K562 (cell line): ENCODE measurements around the gene ADAMTS7. TPM values are rescaled to one million over a fixed set of nuclear protein-coding genes. Genes with fewer than 3 reads are reported as not detected.
"Not testable (repeated sequence)": the region's sequence is repeated elsewhere in the genome, so short reads cannot be mapped to it uniquely, and the experiment has no call there.

Source experiments
- ATAC-seq: fragments of 200-7000 bp; cut with Tn5 transposase; 3 replicates; pipeline ENCODE4 v1.9.1; 2020; ENCODE audit warnings: moderate library complexity
- BruUV-seq: library from RNA; stranded (reverse); fragments of 400-500 nt; replicated peaks from 2 replicates; lab custom pipeline; 2021; lab: Mats Ljungman, UMichigan
- CTCF ChIA-PET: fragments of 300-600 bp; formaldehyde crosslinking; extraction: SDS; loops from one replicate; lab custom pipeline; 2021; ENCODE audit warnings: low intra/inter-chr PET ratio; lab: Yijun Ruan, JAX
- POLR2A ChIA-PET: fragments of 300-600, 350-650 bp; sonication (Branson Sonifier 250); formaldehyde crosslinking; extraction: SDS; loops from one replicate; lab custom pipeline; 2021; ENCODE audit warnings: antibody characterized with exemption, inconsistent platforms; lab: Yijun Ruan, JAX
- DNase-seq, 4 experiments: peaks; one replicate each; pipeline versions ENCODE4 v3.0.0 to v3.0.0-alpha.2; 2011 to 2018; ENCODE audit warnings: low spot score in 3 of 4, mixed read lengths in 3 of 4; ENCODE audit errors: extremely low read depth in 1 of 4
- FAIRE-seq: peaks from 2 replicates; lab custom pipeline; 2011; peaks lifted over from hg19 to GRCh38; lab: Jason Lieb, UNC
- H2AFZ ChIP-seq: 2 replicates; pipeline ENCODE4 v1.6.0; 2011; ENCODE audit warnings: low read depth, low read length, control low read depth, inconsistent platforms
- H3K27ac ChIP-seq: fragments of 200-600 bp; 3 replicates; pipeline ENCODE4 v1.8.0; 2011; ENCODE audit warnings: low read depth, mild to moderate bottlenecking, control low read depth, inconsistent platforms, low read length, moderate library complexity, mixed read lengths; ENCODE audit errors: extremely low read depth
- H3K27me3 ChIP-seq, 2 experiments: fragments of 300-600 bp in 1 of 2; 2 replicates in 1 of 2; 3 replicates in 1 of 2; pipeline versions ENCODE4 v1.6.0 to v1.8.0; 2011; ENCODE audit warnings: inconsistent platforms in 2 of 2, low read length in 2 of 2, mild to moderate bottlenecking in 1 of 2, mixed read lengths in 1 of 2, moderate library complexity in 1 of 2; ENCODE audit not compliant: control insufficient read depth in 2 of 2, insufficient read depth in 2 of 2
- H3K36me3 ChIP-seq: fragments of 300-600 bp; 3 replicates; pipeline ENCODE4 v1.8.0; 2011; ENCODE audit warnings: mild to moderate bottlenecking, low read length, inconsistent platforms; ENCODE audit not compliant: control insufficient read depth, insufficient read depth
- H3K4me1 ChIP-seq, 2 experiments: fragments of 200-600 bp in 1 of 2; replicated peaks in 1 of 2; 2 replicates in 1 of 2; 3 replicates in 1 of 2; pipeline versions ENCODE4 v1.5.1 to v1.8.0; 2011; ENCODE audit warnings: inconsistent platforms in 2 of 2, low read length in 2 of 2, mild to moderate bottlenecking in 1 of 2, mixed read lengths in 1 of 2, moderate library complexity in 1 of 2; ENCODE audit not compliant: control insufficient read depth in 2 of 2, insufficient read depth in 2 of 2
- H3K4me2 ChIP-seq: 2 replicates; pipeline ENCODE4 v1.6.1; 2011; ENCODE audit warnings: low read length, control low read depth, inconsistent platforms, mixed read lengths; ENCODE audit not compliant: insufficient read depth
- H3K4me3 ChIP-seq: fragments of 200-600 bp; sonication (generic), shearing (Covaris generic); 2 replicates; pipeline ENCODE4 v1.5.1; 2016; ENCODE audit warnings: control low read depth, inconsistent platforms
- H3K79me2 ChIP-seq: fragments of 200-600 bp; 3 replicates; pipeline ENCODE4 v1.8.0; 2011; ENCODE audit warnings: low read length, inconsistent platforms; ENCODE audit not compliant: control insufficient read depth, insufficient read depth
- H3K9ac ChIP-seq, 2 experiments: 2 replicates each; pipeline versions ENCODE4 v1.6.0 to v1.6.1; 2011; ENCODE audit warnings: low read depth in 2 of 2, low read length in 2 of 2, control low read depth in 1 of 2, inconsistent platforms in 1 of 2, mild to moderate bottlenecking in 1 of 2, mixed read lengths in 1 of 2; ENCODE audit not compliant: insufficient read depth in 1 of 2
- H3K9me1 ChIP-seq: one replicate; pipeline ENCODE4 v1.6.0; 2011; ENCODE audit warnings: inconsistent platforms, mild to moderate bottlenecking, low read length, moderate library complexity; ENCODE audit not compliant: control insufficient read depth, insufficient read depth
- H3K9me3 ChIP-seq: replicated peaks from 2 replicates; pipeline ENCODE4 v1.5.1; 2011; ENCODE audit warnings: low read depth, low read length, inconsistent platforms; ENCODE audit not compliant: control insufficient read depth, insufficient read depth
- H4K20me1 ChIP-seq: replicated peaks from 2 replicates; pipeline ENCODE4 v1.6.1; 2011; ENCODE audit warnings: low read length, inconsistent platforms, mixed read lengths; ENCODE audit not compliant: control insufficient read depth, insufficient read depth
- C11orf30 ChIP-seq: fragments of 450-650 bp; IDR thresholded peaks from 2 replicates; pipeline ENCODE4 v1.6.1; 2016; ENCODE audit warnings: low read depth, mild to moderate bottlenecking
- RFX5 ChIP-seq: IDR thresholded peaks from 2 replicates; pipeline ENCODE4 v1.6.1; 2011; ENCODE audit warnings: low read depth, mild to moderate bottlenecking, improper control_type of control experiment, low read length
- ZBTB1 ChIP-seq: sonication (generic); formaldehyde crosslinking; IDR thresholded peaks from 2 replicates; pipeline ENCODE4 v1.8.1; 2023; ENCODE audit warnings: missing genetic modification reagents, low read depth, mild to moderate bottlenecking, borderline replicate concordance
- WGBS: fragments of 100-300 bp; shearing (Covaris generic); methylation state at CpG from one replicate; pipeline ENCODE4 v1.1.6; 2016; ENCODE audit warnings: low coverage, mixed read lengths; ENCODE audit not compliant: insufficient coverage; ENCODE audit errors: missing lambda C conversion rate; 5-methylcytosine and 5-hydroxymethylcytosine counted together
- in situ Hi-C: fragments of 300-500 bp; cut with MboI; formaldehyde crosslinking; loops from 4 replicates; pipeline ENCODE4 v1.15.0; 2018; ENCODE audit warnings: inconsistent platforms, mixed read lengths
- intact Hi-C: fragments of 100-400 bp; cut with micrococcal nuclease; formaldehyde crosslinking; loops from 2 replicates; pipeline ENCODE4 v1.14.2; 2022
- polyA plus RNA-seq, 8 experiments: library from polyadenylated mRNA; depleted of rRNA in 4 of 8; stranded (reverse) in 5 of 8; unstranded in 3 of 8; fragments of >200 nt; fragmentation: Nextera tagmentation in 2 of 8; fragmentation: Illumina TruSeq in 1 of 8; extraction: Ambion mirVana in 2 of 8; extraction: Trizol in 1 of 8; gene quantifications; 2 replicates each; pipeline versions ENCODE4 v1.2.1 to v1.2.3, GENCODE V29; 2011 to 2014; ENCODE audit warnings: inconsistent platforms in 1 of 8, missing spikeins in 1 of 8
- total RNA-seq, 7 experiments: library from RNA; depleted of rRNA in 6 of 7; stranded (reverse); fragments of >200 nt in 6 of 7; fragmentation: Illumina TruSeq in 2 of 7; extraction: Trizol in 2 of 7; gene quantifications; 2 replicates each; pipeline versions ENCODE4 v1.2.1 to v1.2.3, GENCODE V29; 2011 to 2021; ENCODE audit warnings: low replicate concordance in 1 of 7

ADAMTS7 gene
- total and polyA plus RNA-seq, 9 of the 15 experiments (the other 6 are each of a cell fraction or from before 2014, with no cell fraction given) = 0.05 to 0.07 TPM; not detected in 7

GRCh38 chr15:78761020-78761419, 50.2 kb downstream of the ADAMTS7 start:
- no peaks in the 10 kb centered on the region for H3K9me3 ChIP-seq
- H4K20me1 ChIP-seq = no peaks in the 10 kb centered on the region
- H3K79me2 ChIP-seq = no peaks in the 10 kb centered on the region
- POLR2A ChIA-PET = no interaction called here
- ATAC-seq = no peak
- peaks cover 0 to 22% of the 10 kb centered on the region in 2 experiments; a peak in 1 of 5 replicates for H3K4me1 ChIP-seq
- H3K27ac ChIP-seq = no peak overlapping the region
- no peak for DNase-seq
- no peak overlapping the region for H3K9ac ChIP-seq
- H2AFZ ChIP-seq = no peak overlapping the region; the same call in 1 of the 2 replicates
- H3K4me3 ChIP-seq = no peak overlapping the region
- H3K27me3 ChIP-seq = peaks cover 2 to 24% of the 10 kb centered on the region in 2 experiments; a peak in 2 of 5 replicates
- in situ Hi-C loops (loop anchor here (5.0 kb wide), 1 partner anchor 769 kb away; no protein-coding TSS in a partner anchor), intact Hi-C loops (no loop called here)
- no peak for TF ChIP-seq C11orf30
- no peak for TF ChIP-seq RFX5
- no peak for TF ChIP-seq ZBTB1
- no peaks in the 10 kb centered on the region for H3K9me1 ChIP-seq
- H3K4me2 ChIP-seq = no peak overlapping the region
- CTCF ChIA-PET = no interaction called here
- no peaks in the 10 kb centered on the region for H3K36me3 ChIP-seq
- WGBS = 32% methylated on average over 6 of the region's 8 CpGs
- FAIRE-seq = no peak
- no TSS peak for BruUV-seq

GRCh38 chr15:78760091-78760882, 51.0 kb downstream of the ADAMTS7 start:
- BruUV-seq, CTCF ChIA-PET: not testable (repeated sequence)
- 19% methylated on average over 7 of the region's 13 CpGs for WGBS

GRCh38 chr15:78759361-78759998, 51.8 kb downstream of the ADAMTS7 start:
- H3K4me1 ChIP-seq = peaks cover 0 to 22% of the 10 kb centered on the region in 2 experiments; a peak in 1 of 5 replicates
- H3K36me3 ChIP-seq, H3K27ac ChIP-seq, DNase-seq, H3K9ac ChIP-seq, H3K79me2 ChIP-seq, H2AFZ ChIP-seq, H3K4me3 ChIP-seq, H4K20me1 ChIP-seq, POLR2A ChIA-PET, CTCF ChIA-PET, H3K4me2 ChIP-seq, FAIRE-seq, H3K9me3 ChIP-seq, ATAC-seq, BruUV-seq, H3K9me1 ChIP-seq, in situ Hi-C loops: not testable (repeated sequence)
- 13% methylated on average over 26 of the region's 35 CpGs for WGBS
- intact Hi-C loops = loop anchor here (10.0 kb wide), 1 partner anchor 245 kb away; no protein-coding TSS in a partner anchor
- peaks cover 2 to 17% of the 10 kb centered on the region in 2 experiments; a peak in 2 of 5 replicates for H3K27me3 ChIP-seq

More at GRCh38 chr15:78760091-78760882, 51.0 kb downstream of the ADAMTS7 start:
- H3K79me2 ChIP-seq, intact Hi-C loops, H3K9me3 ChIP-seq, H3K27ac ChIP-seq, H3K4me3 ChIP-seq, DNase-seq, H3K4me2 ChIP-seq, H3K9ac ChIP-seq, H2AFZ ChIP-seq, POLR2A ChIA-PET, H3K36me3 ChIP-seq, ATAC-seq, FAIRE-seq, H4K20me1 ChIP-seq, H3K9me1 ChIP-seq: not testable (repeated sequence)
- peaks cover 0 to 22% of the 10 kb centered on the region in 2 experiments; a peak in 1 of 5 replicates for H3K4me1 ChIP-seq
- in situ Hi-C loops = loop anchor here (5.0 kb wide), 1 partner anchor 768 kb away; no protein-coding TSS in a partner anchor
- H3K27me3 ChIP-seq = peaks cover 2 to 24% of the 10 kb centered on the region in 2 experiments; a peak in 2 of 5 replicates
